A673 (cell line): ENCODE results near the gene KRT79. TPM values are rescaled to one million over a fixed set of nuclear protein-coding genes. Genes with fewer than 3 reads are reported as not detected.
A peak's percentile ranks its signal among the peaks of the same experiment; 100 is the strongest.

Experiments
- BruUV-seq: library from RNA; stranded (reverse); fragments of 400-500 nt; replicated peaks from 2 replicates; lab custom pipeline; 2021; lab: Mats Ljungman, UMichigan
- CTCF ChIA-PET: fragments of 300-600 bp; sonication (Branson Sonifier 250); formaldehyde crosslinking; loops from one replicate; lab custom pipeline; 2022; ENCODE audit warnings: antibody characterized with exemption; lab: Charles Lee
- POLR2A ChIA-PET: fragments of 300-600 bp; sonication (Branson Sonifier 250); formaldehyde crosslinking; loops from one replicate; lab custom pipeline; 2022; ENCODE audit warnings: antibody characterized with exemption; ENCODE audit not compliant: low non-redundant PET; lab: Charles Lee
- DNase-seq: peaks from one replicate; pipeline ENCODE4 v3.0.0-alpha.2; 2015; ENCODE audit warnings: low spot score
- H3K27ac ChIP-seq: fragments of 200-600 bp; sonication (generic); 2 replicates; pipeline ENCODE4 v1.5.1; 2016; ENCODE audit warnings: mixed run types, low read depth, mild to moderate bottlenecking, mixed read lengths, antibody characterized with exemption, low read length; ENCODE audit not compliant: poor library complexity, severe bottlenecking
- H3K27me3 ChIP-seq: fragments of 200-600 bp; sonication (generic); replicated peaks from 2 replicates; pipeline ENCODE4 v1.6.1; 2017; ENCODE audit warnings: mixed run types, low read depth, mild to moderate bottlenecking, mixed read lengths, antibody characterized with exemption, low read length; ENCODE audit not compliant: insufficient read depth, poor library complexity
- H3K36me3 ChIP-seq: fragments of 200-600 bp; sonication (generic); 2 replicates; pipeline ENCODE4 v1.6.1; 2016; ENCODE audit warnings: mixed run types, mild to moderate bottlenecking, mixed read lengths, antibody characterized with exemption, low read length; ENCODE audit not compliant: insufficient read depth, poor library complexity, severe bottlenecking
- H3K4me1 ChIP-seq: fragments of 200-600 bp; sonication (generic); 2 replicates; pipeline ENCODE4 v1.6.1; 2017; ENCODE audit warnings: mixed run types, mild to moderate bottlenecking, mixed read lengths, antibody characterized with exemption, low read length; ENCODE audit not compliant: insufficient read depth, poor library complexity, severe bottlenecking
- H3K4me3 ChIP-seq: fragments of 200-600 bp; sonication (generic); 2 replicates; pipeline ENCODE4 v1.5.1; 2016; ENCODE audit warnings: low read depth, mixed run types, mild to moderate bottlenecking, mixed read lengths, low read length; ENCODE audit not compliant: poor library complexity, severe bottlenecking
- H3K9me3 ChIP-seq: fragments of 200-600 bp; sonication (generic); 2 replicates; pipeline ENCODE4 v1.6.1; 2016; ENCODE audit warnings: mixed run types, low read depth, mild to moderate bottlenecking, mixed read lengths, antibody characterized with exemption, low read length; ENCODE audit not compliant: poor library complexity, severe bottlenecking
- CTCF ChIP-seq: fragments of 300-800, 200-600 bp; sonication (generic); conservative IDR thresholded peaks from 2 replicates; pipeline ENCODE4 v1.5.1; 2017; ENCODE audit warnings: low read depth, mild to moderate bottlenecking, antibody characterized with exemption, low read length, moderate library complexity, mixed read lengths
- EZH2 ChIP-seq: fragments of 200-600 bp; sonication (generic); IDR thresholded peaks from 2 replicates; pipeline ENCODE4 v1.6.1; 2017; ENCODE audit warnings: borderline replicate concordance, low read depth, mild to moderate bottlenecking, mixed read lengths, antibody characterized with exemption, low read length; ENCODE audit not compliant: poor library complexity, severe bottlenecking
- intact Hi-C: fragments of 100-400 bp; cut with micrococcal nuclease; formaldehyde crosslinking; loops from one replicate; pipeline ENCODE4 v1.10.0; 2022; ENCODE audit not compliant: unreplicated experiment
- total RNA-seq: library from RNA; stranded (reverse); gene quantifications from 2 replicates; pipeline ENCODE4 v1.2.3, GENCODE V29; 2021

KRT79 gene
- total RNA-seq, 1 experiment from 2014 or later, result not detected

- intact Hi-C loops, result loop anchor here (2.0 kb wide), 1 partner anchor 722 kb away; no protein-coding TSS in a partner anchor
- Histone ChIP-seq H3K9me3 (no peaks in the 10 kb centered on the region), H3K27me3 (no peaks in the 10 kb centered on the region), H3K36me3 (no peaks in the 10 kb centered on the region), H3K4me1 (peaks cover 14% of the 10 kb centered on the region), H3K4me3 (no peak overlapping the region), H3K27ac (peak overlapping the region; percentile 11)
- no peak for DNase-seq
- ChIA-PET CTCF (interaction anchor here (0.6 to 4.4 kb wide), 16 partner anchors 11 to 722 kb away, joined by 3 to 36 read pairs (median 6); partner anchors contain the start of genes CSAD, KRT18 and ZNF740), POLR2A (no interaction called here)
- TF ChIP-seq EZH2, result no peak
- no peak for TF ChIP-seq CTCF
- BruUV-seq, result no TSS peak
Observed at GRCh38 chr12:52878507-52879393, 44.6 kb upstream of the KRT79 start.

GRCh38 chr12:52877242-52877641 lies 43.1 kb upstream of the KRT79 start:
- no peak for DNase-seq
- H3K36me3 ChIP-seq, result no peaks in the 10 kb centered on the region
- BruUV-seq, result no TSS peak

GRCh38 chr12:52876372-52876771 lies 42.3 kb upstream of the KRT79 start:
- Histone ChIP-seq H3K4me3 (no peak overlapping the region), H3K9me3 (no peaks in the 10 kb centered on the region), H3K36me3 (no peaks in the 10 kb centered on the region), H3K27me3 (no peaks in the 10 kb centered on the region), H3K27ac (no peak overlapping the region), H3K4me1 (peaks cover 28% of the 10 kb centered on the region)
- intact Hi-C loops, result no loop called here
- DNase-seq, result no peak
- BruUV-seq, result no TSS peak
- ChIA-PET POLR2A (no interaction called here), CTCF (no interaction called here)
- TF ChIP-seq CTCF, result no peak
- no peak for TF ChIP-seq EZH2

More at GRCh38 chr12:52877242-52877641, 43.1 kb upstream of the KRT79 start:
- no peak for TF ChIP-seq CTCF
- no peak for TF ChIP-seq EZH2
- CTCF ChIA-PET, result no interaction called here
- no peak overlapping the region for H3K4me3 ChIP-seq
- no peak overlapping the region for H3K27ac ChIP-seq
- intact Hi-C loops, result no loop called here
- POLR2A ChIA-PET, result no interaction called here
- H3K27me3 ChIP-seq, result no peaks in the 10 kb centered on the region
- peaks cover 20% of the 10 kb centered on the region for H3K4me1 ChIP-seq
- no peaks in the 10 kb centered on the region for H3K9me3 ChIP-seq
